GM12891 (cell line): Measurements from ENCODE around the gene TNS1.

Experiments
- PAX5 ChIP-seq: IDR thresholded peaks from 2 replicates; pipeline ENCODE4 v1.6.1; 2011; ENCODE audit warnings: low read length, moderate library complexity, mild to moderate bottlenecking; ENCODE audit not compliant: insufficient read depth, severe bottlenecking
- POLR2A ChIP-seq: IDR thresholded peaks from 2 replicates; pipeline ENCODE4 v1.6.1; 2011; ENCODE audit warnings: low read depth, low read length, control low read depth
- POLR2AphosphoS5 ChIP-seq: IDR thresholded peaks from 2 replicates; pipeline ENCODE4 v1.6.1; 2011; ENCODE audit warnings: low read depth, low read length, control low read depth
- POU2F2 ChIP-seq: IDR thresholded peaks from 2 replicates; pipeline ENCODE4 v1.6.1; 2011; ENCODE audit warnings: low read depth, mild to moderate bottlenecking, control low read depth, low read length, moderate library complexity
- SPI1 ChIP-seq: IDR thresholded peaks from 2 replicates; pipeline ENCODE4 v1.6.1; 2011; ENCODE audit warnings: low read depth, low read length, control low read depth
- TAF1 ChIP-seq: IDR thresholded peaks from 2 replicates; pipeline ENCODE4 v1.6.1; 2011; ENCODE audit warnings: low read depth, low read length, control low read depth

- TF ChIP-seq POLR2A (no peak), POLR2AphosphoS5 (no peak), TAF1 (no peak), PAX5 (no peak), SPI1 (no peak), POU2F2 (no peak)
Observed at GRCh38 chr2:217918308-217919024, 84.3 kb downstream of the TNS1 start.
